DOHH2 (cell line): Measurements from ENCODE around the gene ETS1.

Experiments used
- H3F3A ChIP-seq: fragments of 200-600 bp; sonication (generic), shearing (Covaris generic); 2 replicates; pipeline ENCODE4 v1.6.0; 2016; ENCODE audit warnings: antibody characterized with exemption, mild to moderate bottlenecking; ENCODE audit not compliant: control insufficient read depth, insufficient read depth
- H3K27ac ChIP-seq: fragments of 200-600 bp; sonication (generic); 2 replicates; pipeline ENCODE4 v1.5.1; 2014; ENCODE audit warnings: low read depth, mild to moderate bottlenecking, low read length, moderate library complexity
- H3K27me3 ChIP-seq: fragments of 200-600 bp; sonication (generic); 2 replicates; pipeline ENCODE4 v1.6.1; 2014; ENCODE audit warnings: mild to moderate bottlenecking, low read length, mixed read lengths; ENCODE audit not compliant: control insufficient read depth
- H3K36me3 ChIP-seq: fragments of 200-600 bp; sonication (generic); 2 replicates; pipeline ENCODE4 v1.6.1; 2014; ENCODE audit warnings: mild to moderate bottlenecking, low read length, moderate library complexity, mixed read lengths; ENCODE audit not compliant: control insufficient read depth
- H3K4me1 ChIP-seq: fragments of 200-600 bp; sonication (generic); 2 replicates; pipeline ENCODE4 v1.6.1; 2014; ENCODE audit warnings: mild to moderate bottlenecking, low read length, mixed read lengths; ENCODE audit not compliant: control insufficient read depth
- H3K4me2 ChIP-seq: fragments of 200-600 bp; sonication (generic); 2 replicates; pipeline ENCODE4 v1.6.0; 2014; ENCODE audit warnings: mild to moderate bottlenecking, low read length, moderate library complexity
- H3K4me3 ChIP-seq: fragments of 200-600 bp; sonication (generic); 2 replicates; pipeline ENCODE4 v1.5.1; 2014; ENCODE audit warnings: mild to moderate bottlenecking, low read length, mixed read lengths
- H3K79me2 ChIP-seq: fragments of 200-600 bp; sonication (generic); 2 replicates; pipeline ENCODE4 v1.6.1; 2014; ENCODE audit warnings: mild to moderate bottlenecking, low read length, mixed read lengths; ENCODE audit not compliant: control insufficient read depth
- H3K9me2 ChIP-seq: fragments of 200-600 bp; sonication (generic); replicated peaks from 2 replicates; pipeline ENCODE4 v1.6.1; 2014; ENCODE audit warnings: mild to moderate bottlenecking, low read length, mixed read lengths; ENCODE audit not compliant: control insufficient read depth
- H3K9me3 ChIP-seq: fragments of 200-600 bp; sonication (generic); 2 replicates; pipeline ENCODE4 v1.6.1; 2014; ENCODE audit warnings: antibody characterized with exemption, low read length, mixed read lengths; ENCODE audit not compliant: control insufficient read depth, insufficient read depth
- H4K20me1 ChIP-seq: fragments of 200-600 bp; sonication (generic); 2 replicates; pipeline ENCODE4 v1.6.0; 2014; ENCODE audit warnings: low read depth, mild to moderate bottlenecking, antibody characterized with exemption, low read length, moderate library complexity; ENCODE audit not compliant: control insufficient read depth, insufficient read depth
- CTCF ChIP-seq: fragments of 200-600 bp; sonication (generic); IDR thresholded peaks from one replicate; pipeline ENCODE4 v1.5.1; 2014; ENCODE audit warnings: antibody characterized with exemption, mild to moderate bottlenecking, low read depth, low read length; ENCODE audit not compliant: poor library complexity, severe bottlenecking
- EZH2phosphoT487 ChIP-seq: fragments of 200-600 bp; sonication (generic); IDR thresholded peaks from 2 replicates; pipeline ENCODE4 v1.6.1; 2017; ENCODE audit warnings: borderline replicate concordance, mild to moderate bottlenecking, antibody characterized with exemption, low read length, moderate library complexity, mixed read lengths

ETS1 gene

GRCh38 chr11:128465531-128465930, 121.8 kb downstream of the ETS1 start:
- no peak overlapping the region for H3K4me2 ChIP-seq
- no peak for TF ChIP-seq EZH2phosphoT487
- no peak for TF ChIP-seq CTCF
- peaks cover 51% of the 10 kb centered on the region for H3F3A ChIP-seq
- no peak overlapping the region for H3K27ac ChIP-seq
- H3K9me2 ChIP-seq = no peaks in the 10 kb centered on the region
- H3K27me3 ChIP-seq = no peaks in the 10 kb centered on the region
- no peaks in the 10 kb centered on the region for H3K9me3 ChIP-seq
- peaks cover 77% of the 10 kb centered on the region for H3K79me2 ChIP-seq
- no peak overlapping the region for H3K4me3 ChIP-seq
- peaks cover 43% of the 10 kb centered on the region for H3K4me1 ChIP-seq
- peaks cover 99% of the 10 kb centered on the region for H3K36me3 ChIP-seq
- H4K20me1 ChIP-seq = 0 out of 2 replicates have a peak, but pooled peaks cover 11% of the 10 kb centered on the region

- no peak overlapping the region for H3K4me3 ChIP-seq
- no peaks in the 10 kb centered on the region for H3K9me2 ChIP-seq
- peaks cover 71% of the 10 kb centered on the region for H3K79me2 ChIP-seq
- no peaks in the 10 kb centered on the region for H3K27me3 ChIP-seq
- peaks cover 99% of the 10 kb centered on the region for H3K36me3 ChIP-seq
- no peak overlapping the region for H3K27ac ChIP-seq
- TF ChIP-seq EZH2phosphoT487 = no peak
- no peak for TF ChIP-seq CTCF
- H3F3A ChIP-seq = peaks cover 51% of the 10 kb centered on the region
- H3K9me3 ChIP-seq = no peaks in the 10 kb centered on the region
- H3K4me2 ChIP-seq = no peak overlapping the region
- H4K20me1 ChIP-seq = 0 out of 2 replicates have a peak, but pooled peaks cover 11% of the 10 kb centered on the region
- peaks cover 38% of the 10 kb centered on the region for H3K4me1 ChIP-seq
These were observed 122.4 kb downstream of the ETS1 start for GRCh38 chr11:128464878-128465450.

GRCh38 chr11:128463979-128464378, 123.4 kb downstream of the ETS1 start:
- Histone ChIP-seq H4K20me1 (0 out of 2 replicates have a peak, but pooled peaks cover 11% of the 10 kb centered on the region), H3K4me1 (peaks cover 28% of the 10 kb centered on the region), H3K4me3 (no peak overlapping the region), H3K27ac (no peak overlapping the region), H3F3A (peaks cover 50% of the 10 kb centered on the region), H3K9me2 (no peaks in the 10 kb centered on the region), H3K4me2 (no peak overlapping the region), H3K9me3 (no peaks in the 10 kb centered on the region), H3K79me2 (peaks cover 61% of the 10 kb centered on the region), H3K27me3 (no peaks in the 10 kb centered on the region), H3K36me3 (peaks cover 99% of the 10 kb centered on the region)
- no peak for TF ChIP-seq EZH2phosphoT487
- no peak for TF ChIP-seq CTCF
